GM12891 (cell line): ENCODE data around the gene STAB2.

Source experiments
- PAX5 ChIP-seq: IDR thresholded peaks from 2 replicates; pipeline ENCODE4 v1.6.1; 2011; ENCODE audit warnings: low read length, moderate library complexity, mild to moderate bottlenecking; ENCODE audit not compliant: insufficient read depth, severe bottlenecking
- POLR2A ChIP-seq: IDR thresholded peaks from 2 replicates; pipeline ENCODE4 v1.6.1; 2011; ENCODE audit warnings: low read depth, low read length, control low read depth
- POLR2AphosphoS5 ChIP-seq: IDR thresholded peaks from 2 replicates; pipeline ENCODE4 v1.6.1; 2011; ENCODE audit warnings: low read depth, low read length, control low read depth
- SPI1 ChIP-seq: IDR thresholded peaks from 2 replicates; pipeline ENCODE4 v1.6.1; 2011; ENCODE audit warnings: low read depth, low read length, control low read depth
- TAF1 ChIP-seq: IDR thresholded peaks from 2 replicates; pipeline ENCODE4 v1.6.1; 2011; ENCODE audit warnings: low read depth, low read length, control low read depth

DNA sequence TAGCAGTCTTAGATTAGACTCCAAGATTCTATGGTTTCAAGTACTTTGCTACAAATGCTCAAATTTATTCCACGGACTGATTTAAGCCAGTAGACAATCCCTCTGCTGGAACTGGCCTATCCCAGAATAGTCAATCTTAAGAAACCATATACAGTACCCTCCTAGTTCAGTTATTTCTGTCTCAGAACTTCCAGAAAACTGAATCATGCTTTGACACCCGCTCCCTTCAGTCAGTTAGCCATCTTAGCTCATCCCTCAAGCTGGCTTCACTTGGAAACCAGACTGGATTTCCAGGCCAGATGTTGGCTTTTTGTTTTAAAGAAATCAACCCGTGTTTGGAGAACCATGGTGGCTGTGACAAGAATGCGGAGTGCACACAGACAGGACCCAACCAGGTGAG lies 128.4 kb downstream of the STAB2 start:
- TF ChIP-seq POLR2A (no peak), TAF1 (no peak), POLR2AphosphoS5 (no peak), SPI1 (no peak), PAX5 (no peak)
